Spleen (tissue), 7 donors: Measurements from ENCODE around the gene TMEM269.

Experiments used
- POLR2A ChIP-seq, 3 donors: fragments of 450-650 bp; IDR thresholded peaks; one replicate each; pipeline ENCODE4 v1.5.1; 2017; ENCODE audit warnings: antibody characterized with exemption in 3 of 3, mild to moderate bottlenecking in 1 of 3
- TF ChIP-seq, protein P1 (sequence below), 11 experiments: fragments of 200-600 bp in 7 of 11; fragments of 450-650 bp in 4 of 11; sonication (generic) in 4 of 11; IDR thresholded peaks in 8 of 11; conservative IDR thresholded peaks in 3 of 11; 1 replicate in 7 of 11; 2 replicates in 4 of 11; pipeline versions ENCODE4 v1.4.0 to v1.8.0; 2016 to 2021; ENCODE audit warnings: antibody characterized with exemption in 11 of 11, inconsistent platforms in 4 of 11, mild to moderate bottlenecking in 1 of 11
- donor health status: DM: no; HTN: no; CAD: no; lungs with moderate emphysema.
- donor health status: DM: no; HTN: no; CAD: no.
- donor health status: DM: no; HTN: no; CAD: no.

- TF ChIP-seq POLR2A (IDR thresholded peaks at IDR 0.05) = no peak
- TF ChIP-seq, protein P1, sequence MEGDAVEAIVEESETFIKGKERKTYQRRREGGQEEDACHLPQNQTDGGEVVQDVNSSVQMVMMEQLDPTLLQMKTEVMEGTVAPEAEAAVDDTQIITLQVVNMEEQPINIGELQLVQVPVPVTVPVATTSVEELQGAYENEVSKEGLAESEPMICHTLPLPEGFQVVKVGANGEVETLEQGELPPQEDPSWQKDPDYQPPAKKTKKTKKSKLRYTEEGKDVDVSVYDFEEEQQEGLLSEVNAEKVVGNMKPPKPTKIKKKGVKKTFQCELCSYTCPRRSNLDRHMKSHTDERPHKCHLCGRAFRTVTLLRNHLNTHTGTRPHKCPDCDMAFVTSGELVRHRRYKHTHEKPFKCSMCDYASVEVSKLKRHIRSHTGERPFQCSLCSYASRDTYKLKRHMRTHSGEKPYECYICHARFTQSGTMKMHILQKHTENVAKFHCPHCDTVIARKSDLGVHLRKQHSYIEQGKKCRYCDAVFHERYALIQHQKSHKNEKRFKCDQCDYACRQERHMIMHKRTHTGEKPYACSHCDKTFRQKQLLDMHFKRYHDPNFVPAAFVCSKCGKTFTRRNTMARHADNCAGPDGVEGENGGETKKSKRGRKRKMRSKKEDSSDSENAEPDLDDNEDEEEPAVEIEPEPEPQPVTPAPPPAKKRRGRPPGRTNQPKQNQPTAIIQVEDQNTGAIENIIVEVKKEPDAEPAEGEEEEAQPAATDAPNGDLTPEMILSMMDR (IDR thresholded peaks at IDR 0.05 in 8 of 11, conservative IDR thresholded peaks at IDR 0.05 in 3 of 11) = peak; percentile 22 to 79 (median 66)
Measured at GRCh38 chr1:42756956-42757891, 27.6 kb upstream of the TMEM269 start.
